Bronchial smooth muscle cell (primary cell): ENCODE data around the gene PRR7. TPM values are rescaled to one million over a fixed set of nuclear protein-coding genes. Genes with fewer than 3 reads are reported as not detected.

Source experiments
- total RNA-seq: library from RNA; depleted of rRNA; stranded (reverse); fragments of >200 nt; gene quantifications from 2 replicates; pipeline ENCODE4 v1.2.1, GENCODE V29; 2014

The PRR7 gene, protein sequence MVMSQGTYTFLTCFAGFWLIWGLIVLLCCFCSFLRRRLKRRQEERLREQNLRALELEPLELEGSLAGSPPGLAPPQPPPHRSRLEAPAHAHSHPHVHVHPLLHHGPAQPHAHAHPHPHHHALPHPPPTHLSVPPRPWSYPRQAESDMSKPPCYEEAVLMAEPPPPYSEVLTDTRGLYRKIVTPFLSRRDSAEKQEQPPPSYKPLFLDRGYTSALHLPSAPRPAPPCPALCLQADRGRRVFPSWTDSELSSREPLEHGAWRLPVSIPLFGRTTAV
- total RNA-seq = 1.4 and 1.6 TPM in 2 replicates

DNA sequence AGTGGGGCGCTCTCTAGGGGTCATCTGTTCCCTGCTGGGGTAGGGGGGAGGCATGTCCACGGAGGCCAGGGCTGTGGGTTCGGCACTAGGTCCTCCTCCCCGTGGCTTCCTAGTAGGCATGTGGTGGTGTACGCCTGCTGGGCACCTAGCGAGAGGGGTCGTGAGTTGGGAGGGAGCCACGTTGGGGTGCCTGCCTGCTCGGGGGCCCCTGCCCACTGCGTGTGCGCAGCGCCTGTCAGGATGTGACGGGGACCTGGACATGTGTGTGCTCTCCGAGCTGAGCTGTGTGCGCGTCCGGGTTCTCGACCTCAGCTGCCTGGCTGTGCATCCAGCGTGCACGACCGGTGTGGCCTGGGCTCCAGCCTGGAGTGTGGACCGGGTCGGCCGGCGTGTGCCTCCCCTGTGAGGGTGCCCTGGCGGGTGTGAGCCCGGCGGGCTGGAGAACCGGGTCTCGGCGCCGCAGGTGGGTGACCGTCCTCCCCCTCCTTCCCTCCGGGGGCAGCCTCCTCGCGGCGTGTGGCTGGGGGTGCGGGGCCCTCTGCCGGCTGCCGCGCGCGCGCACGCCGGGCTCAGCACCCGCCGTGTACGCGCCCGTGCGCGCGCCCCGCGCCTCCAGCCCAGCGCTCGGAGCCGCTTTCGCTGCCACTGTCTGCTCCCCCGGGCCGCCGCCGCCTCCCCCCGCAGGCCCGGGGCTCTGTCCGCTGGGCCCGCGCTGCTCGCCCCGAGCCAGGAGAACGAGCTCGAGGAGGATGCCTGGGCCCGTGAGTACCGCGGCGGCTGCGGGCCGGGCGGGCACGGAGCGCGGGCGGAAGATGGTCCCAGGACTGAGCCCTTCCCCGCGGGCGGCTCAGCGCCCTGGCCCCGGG lies at the start of gene PRR7:
Gene PRR7 (plus strand): TSS at position 615 of the 866 bp plus-strand sequence. CDS start 8,254 bp downstream, outside the sequence.

DNA sequence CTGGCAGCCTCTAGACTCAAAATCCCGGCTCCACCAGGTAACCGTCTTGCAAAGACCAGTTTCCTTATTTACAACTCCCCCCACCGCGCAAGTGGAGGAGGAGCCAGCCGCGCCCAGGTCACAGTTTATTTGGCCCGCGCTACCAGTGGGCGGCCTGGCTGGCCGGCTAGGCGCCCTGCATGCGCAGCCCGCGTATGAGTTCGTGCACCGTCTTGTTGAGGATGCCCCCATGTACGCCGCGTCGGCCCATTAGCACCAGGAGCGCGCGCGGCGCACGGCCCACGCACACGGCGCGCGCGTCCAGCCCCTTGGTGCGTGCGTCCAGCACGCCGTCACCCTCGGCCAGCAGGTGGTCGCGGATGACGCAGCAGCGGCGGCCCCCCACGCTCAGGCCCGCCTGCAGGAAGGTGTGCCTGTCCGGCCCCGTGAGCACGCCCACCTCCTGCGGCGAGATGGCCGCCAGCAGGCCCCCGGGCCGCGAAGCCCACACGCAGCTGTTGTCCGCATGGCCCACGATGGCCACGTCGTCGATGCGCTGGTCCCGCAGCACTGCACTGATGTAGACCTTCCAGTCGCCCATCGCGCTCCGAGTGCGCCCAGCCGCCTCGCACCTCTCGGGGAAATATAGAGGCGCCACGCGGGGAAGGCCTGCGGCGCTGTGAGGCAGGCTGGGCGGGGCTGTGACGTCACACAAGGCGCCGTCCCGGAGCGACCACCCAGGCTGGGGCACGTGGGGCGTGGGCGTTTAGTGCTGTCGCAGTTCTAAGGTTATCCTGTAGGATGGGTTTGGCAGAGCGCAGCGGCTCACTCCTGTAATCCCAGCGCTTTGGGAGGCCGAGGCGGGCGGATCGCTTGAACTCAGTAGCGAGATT lies 46.4 kb upstream of the PRR7 start, which contains the start of gene PFN3:
Gene PFN3 (minus strand): TSS at position 665 of the 872 bp plus-strand sequence. CDS start 85 bp downstream, at position 580.

DNA sequence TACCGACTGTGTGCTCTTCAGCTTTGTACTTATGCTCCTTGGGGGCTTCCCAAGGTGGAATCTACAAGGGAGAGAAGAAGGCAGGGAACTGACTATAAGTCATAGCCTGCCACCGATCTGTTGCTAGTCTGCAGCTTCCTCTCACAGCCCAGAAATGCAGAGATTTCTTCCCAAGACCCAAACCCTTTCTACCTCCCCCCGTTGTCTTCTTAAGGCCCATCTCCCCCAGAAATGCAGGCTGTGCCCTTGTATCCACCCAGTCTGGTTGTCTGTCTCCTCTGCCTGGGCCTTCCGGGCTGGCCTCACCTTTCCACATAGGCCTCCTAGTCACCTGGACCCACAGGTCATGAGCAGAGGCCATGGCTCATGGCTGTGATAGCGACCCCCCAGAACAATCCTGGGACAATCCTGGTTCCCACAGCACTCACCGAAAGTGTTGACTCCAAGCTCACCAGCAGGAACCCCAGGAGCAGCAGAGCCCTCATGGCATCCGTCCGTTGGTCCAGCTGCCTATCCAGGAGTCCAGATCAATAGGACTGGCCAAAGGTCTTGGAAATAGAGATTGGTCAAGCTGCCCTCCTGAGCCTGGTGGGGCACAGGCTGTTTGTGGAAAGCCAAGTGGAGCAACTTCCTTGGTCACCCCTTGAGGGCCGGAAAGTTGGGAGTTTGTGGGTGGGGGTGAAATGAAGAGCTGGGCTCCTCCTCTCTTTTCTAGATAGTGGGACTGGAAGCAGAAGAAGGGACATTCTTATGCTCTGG lies 37.4 kb upstream of the PRR7 start, which contains the start of gene F12:
Gene F12 (minus strand): TSS at position 522 of the 759 bp plus-strand sequence. CDS start 37 bp downstream, at position 485.

DNA sequence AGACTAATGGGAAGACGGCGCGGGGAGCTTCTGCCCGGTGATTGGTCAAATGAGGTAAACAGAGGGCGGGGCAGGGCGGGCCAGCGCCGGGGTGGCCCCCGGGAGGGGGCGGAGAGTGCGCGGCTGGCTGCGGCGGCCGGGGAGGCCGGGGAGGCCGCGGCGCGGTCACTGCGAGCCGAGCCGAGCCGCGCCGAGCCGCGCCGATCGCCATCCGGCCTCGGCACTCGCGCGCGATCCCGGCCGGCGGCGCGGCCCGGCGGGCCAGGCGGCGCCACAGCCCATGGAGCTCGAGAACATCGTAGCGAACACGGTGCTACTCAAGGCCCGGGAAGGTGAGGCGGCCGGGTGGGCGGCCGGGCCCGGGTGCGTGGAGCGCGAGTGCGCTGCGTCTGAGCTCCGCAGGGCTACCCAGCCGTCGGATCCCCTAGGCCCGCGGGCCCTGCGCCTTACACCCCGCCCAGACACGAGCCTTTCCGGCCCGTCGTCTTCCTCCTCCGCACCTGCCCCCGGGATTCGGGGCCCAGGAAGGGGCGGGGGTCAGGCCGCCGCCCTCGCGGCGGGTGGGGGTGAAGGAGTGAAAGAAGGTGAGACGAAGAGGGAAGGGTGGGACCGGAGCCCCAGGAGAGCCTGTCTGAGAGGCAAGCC lies 19.9 kb upstream of the PRR7 start, which contains the start of gene GRK6:
Gene GRK6 (plus strand): TSS at position 111 of the 645 bp plus-strand sequence. CDS start 170 bp downstream, at position 281.

DNA sequence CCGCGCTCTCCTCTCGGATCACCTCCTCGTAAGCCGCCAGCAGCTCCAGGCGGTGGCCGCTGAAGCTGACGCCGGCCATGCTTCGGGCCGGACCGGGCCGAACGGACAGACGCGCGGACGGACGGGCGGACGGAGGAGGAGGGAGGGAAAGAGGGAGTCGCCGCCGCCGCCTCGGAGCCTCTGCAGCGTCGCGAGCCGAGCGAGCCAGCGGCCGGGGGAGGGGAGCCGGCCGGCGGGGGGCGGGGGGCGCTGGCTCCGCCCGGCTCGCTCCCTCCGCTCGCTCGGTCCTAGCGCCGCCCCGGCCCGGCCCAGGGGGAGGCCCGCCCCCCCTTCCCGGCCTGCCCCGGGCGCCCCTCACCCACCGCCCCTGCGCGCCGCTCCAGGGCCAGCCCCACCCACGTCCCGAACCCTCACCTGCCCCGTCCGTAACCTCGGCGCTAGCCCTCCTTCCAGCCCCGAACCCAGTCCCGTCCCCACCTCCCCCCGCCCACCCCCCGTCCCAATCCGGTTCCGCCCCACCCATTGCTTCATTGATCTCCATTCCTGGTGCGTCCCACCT lies 26.9 kb downstream of the PRR7 start, which contains the start of gene DBN1:
Gene DBN1 (minus strand): TSS at position 192 of the 559 bp plus-strand sequence. CDS start 113 bp downstream, at position 79.

DNA sequence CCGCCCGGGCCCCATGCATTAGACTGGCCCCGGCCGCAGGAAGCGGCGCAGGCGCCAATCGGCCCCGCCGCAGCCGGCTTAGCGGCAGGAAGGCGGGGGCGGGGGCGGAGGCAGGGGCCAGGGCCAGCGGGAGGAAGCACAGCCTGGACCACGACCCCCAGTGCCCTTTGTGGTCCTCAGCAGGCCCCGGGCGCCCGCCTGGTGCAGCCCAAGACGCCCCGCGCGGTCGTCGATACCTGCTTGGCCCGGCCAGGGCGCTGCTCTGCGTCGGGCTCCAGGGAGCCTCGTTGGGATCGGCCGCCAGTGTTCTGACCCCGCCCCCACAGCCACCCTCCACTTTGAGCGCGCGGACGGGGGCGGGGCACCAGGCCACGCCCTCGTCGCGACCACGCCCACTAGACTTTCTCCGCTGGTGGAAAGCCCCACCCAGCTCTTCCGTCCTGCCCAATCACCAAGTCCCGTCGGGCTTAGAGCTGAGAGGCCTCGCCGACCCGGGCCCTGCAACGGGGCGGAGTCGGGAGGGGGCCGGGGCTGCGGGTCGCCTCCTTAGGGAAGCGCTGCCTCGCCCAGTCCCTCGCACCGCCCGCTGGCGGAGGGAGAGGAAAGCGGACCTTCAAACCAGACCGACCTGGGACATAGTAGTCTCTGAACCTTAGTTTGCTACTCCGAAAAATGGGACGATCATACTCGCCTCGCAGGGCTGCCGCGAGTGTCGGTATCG lies 50.8 kb downstream of the PRR7 start, which contains the start of gene PDLIM7:
Gene PDLIM7 (minus strand): TSS at position 313 of the 721 bp plus-strand sequence. CDS start 1,092 bp downstream, outside the sequence.

Other genes starting within 250 kb of the PRR7 start
- 30.1 and 33.1 TPM in 2 replicates for gene RAB24, start 143.1 kb upstream of the PRR7 start, total RNA-seq
- gene PRELID1, start 143.0 kb upstream of the PRR7 start, total RNA-seq = 50.7 and 79.8 TPM in 2 replicates
- gene MXD3, start 134.9 kb upstream of the PRR7 start, total RNA-seq = 0.94 and 3.2 TPM in 2 replicates
- 482 and 604 TPM in 2 replicates for gene LMAN2, start 95.1 kb upstream of the PRR7 start, total RNA-seq
- 3.4 and 6.3 TPM in 2 replicates for gene RGS14, start 88.9 kb upstream of the PRR7 start, total RNA-seq
- under 0.01 TPM in 1 of 2 replicates, not detected in the other for gene SLC34A1, start 62.4 kb upstream of the PRR7 start, total RNA-seq
- gene PFN3, start 46.2 kb upstream of the PRR7 start, total RNA-seq = not detected in 2 replicates
- gene F12, start 37.2 kb upstream of the PRR7 start, total RNA-seq = 0.34 and 0.63 TPM in 2 replicates
- 13.6 and 15.5 TPM in 2 replicates for gene GRK6, start 20.1 kb upstream of the PRR7 start, total RNA-seq
- 156 and 251 TPM in 2 replicates for gene DBN1, start 26.8 kb downstream of the PRR7 start, total RNA-seq
- 45.0 and 63.5 TPM in 2 replicates for gene PDLIM7, start 50.8 kb downstream of the PRR7 start, total RNA-seq
- gene DOK3, start 63.0 kb downstream of the PRR7 start, total RNA-seq = 1.1 TPM in 2 replicates
- gene DDX41, start 70.1 kb downstream of the PRR7 start, total RNA-seq = 99.5 and 158 TPM in 2 replicates
- 18.0 and 18.6 TPM in 2 replicates for gene FAM193B, start 107.7 kb downstream of the PRR7 start, total RNA-seq
- 106 and 152 TPM in 2 replicates for gene TMED9, start 145.4 kb downstream of the PRR7 start, total RNA-seq
- gene B4GALT7, start 153.3 kb downstream of the PRR7 start, total RNA-seq = 25.2 and 30.6 TPM in 2 replicates